RWPE2 (cell line): ENCODE results near the gene CAPSL.
A peak's percentile ranks its signal among the peaks of the same experiment; 100 is the strongest.
"Not testable (repeated sequence)": the region's sequence is repeated elsewhere in the genome, so short reads cannot be mapped to it uniquely, and the experiment has no call there.

ENCODE experiments used
- ATAC-seq: fragments of 200-7000 bp; cut with Tn5 transposase; 3 replicates; pipeline ENCODE4 v1.9.1; 2021; ENCODE audit warnings: low read depth
- DNase-seq: peaks from one replicate; pipeline ENCODE4 v3.0.0-alpha.2; 2020; ENCODE audit warnings: low spot score
- H3K27ac ChIP-seq: fragments of 450-650 bp; 2 replicates; pipeline ENCODE4 v1.5.1; 2017; ENCODE audit warnings: mild to moderate bottlenecking; ENCODE audit not compliant: poor library complexity, severe bottlenecking
- H3K27me3 ChIP-seq: fragments of 250-450 bp; sonication (Bioruptor Pico); 2 replicates; pipeline ENCODE4 v1.5.1; 2021; ENCODE audit warnings: mild to moderate bottlenecking, moderate library complexity; ENCODE audit not compliant: insufficient read depth, poor library complexity, severe bottlenecking
- H3K36me3 ChIP-seq: fragments of 250-450 bp; sonication (Bioruptor Pico); 2 replicates; pipeline ENCODE4 v1.5.1; 2020; ENCODE audit warnings: low read depth, mild to moderate bottlenecking, moderate library complexity
- H3K4me1 ChIP-seq: fragments of 250-450 bp; sonication (Bioruptor Pico); 2 replicates; pipeline ENCODE4 v1.5.1; 2021; ENCODE audit warnings: mild to moderate bottlenecking, moderate library complexity; ENCODE audit not compliant: insufficient read depth, poor library complexity, severe bottlenecking
- H3K4me3 ChIP-seq: fragments of 250-450 bp; sonication (Bioruptor Pico); 2 replicates; pipeline ENCODE4 v1.5.1; 2021; ENCODE audit warnings: mild to moderate bottlenecking, moderate library complexity; ENCODE audit not compliant: severe bottlenecking
- H3K9me3 ChIP-seq: fragments of 250-450 bp; sonication (Bioruptor Pico); 2 replicates; pipeline ENCODE4 v1.5.1; 2021; ENCODE audit warnings: mild to moderate bottlenecking, moderate library complexity; ENCODE audit not compliant: severe bottlenecking
- CTCF ChIP-seq: fragments of 450-650 bp; IDR thresholded peaks from one replicate; pipeline ENCODE4 v1.5.1; 2017; ENCODE audit warnings: mild to moderate bottlenecking, moderate library complexity; ENCODE audit not compliant: poor library complexity, severe bottlenecking

CAPSL gene

GRCh38 chr5:35938568-35939227 lies at the start of gene CAPSL:
Gene CAPSL (minus strand): TSS chr5:35938622. CDS start chr5:35921120, 17,502 bp downstream.
- Histone ChIP-seq H3K27me3 (peaks cover 13% of the 10 kb centered on the region), H3K27ac (no peak within 1 kb of the TSS), H3K9me3 (no peaks in the 10 kb centered on the region), H3K4me3 (no peak within 1 kb of the TSS), H3K36me3 (no peaks in the 10 kb centered on the region), H3K4me1 (no peaks in the 10 kb centered on the region)
- no peak for TF ChIP-seq CTCF
- DNase-seq: no peak
- peak; percentile 91 for ATAC-seq

- DNase-seq (no peak), ATAC-seq (no peak)
- Histone ChIP-seq H3K9me3 (no peaks in the 10 kb centered on the region), H3K4me1 (peaks cover 3% of the 10 kb centered on the region), H3K4me3 (no peak overlapping the region), H3K27me3 (peaks cover 58% of the 10 kb centered on the region), H3K36me3 (no peaks in the 10 kb centered on the region), H3K27ac (no peak overlapping the region)
- TF ChIP-seq CTCF: no peak
Measured at GRCh38 chr5:35987776-35988175, 49.4 kb upstream of the CAPSL start.

GRCh38 chr5:35979715-35980114 lies 41.3 kb upstream of the CAPSL start:
- no peaks in the 10 kb centered on the region for H3K36me3 ChIP-seq
- H3K9me3 ChIP-seq: peaks cover 6% of the 10 kb centered on the region
- no peaks in the 10 kb centered on the region for H3K27me3 ChIP-seq
- H3K4me1 ChIP-seq: no peaks in the 10 kb centered on the region
- H3K4me3 ChIP-seq: no peak overlapping the region
- H3K27ac ChIP-seq: no peak overlapping the region
- DNase-seq (no peak), ATAC-seq (no peak)
- TF ChIP-seq CTCF: no peak

GRCh38 chr5:35976859-35977258 lies 38.4 kb upstream of the CAPSL start:
- H3K4me1 ChIP-seq, ATAC-seq, H3K9me3 ChIP-seq: not testable (repeated sequence)

GRCh38 chr5:35974570-35974969 lies 36.1 kb upstream of the CAPSL start:
- TF ChIP-seq CTCF: no peak
- H3K27me3 ChIP-seq: peaks cover 3% of the 10 kb centered on the region
- H3K9me3 ChIP-seq: no peaks in the 10 kb centered on the region
- no peaks in the 10 kb centered on the region for H3K4me1 ChIP-seq
- H3K36me3 ChIP-seq: no peaks in the 10 kb centered on the region
- DNase-seq (no peak), ATAC-seq (no peak)
- no peak overlapping the region for H3K4me3 ChIP-seq
- H3K27ac ChIP-seq: no peak overlapping the region

More at GRCh38 chr5:35976859-35977258, 38.4 kb upstream of the CAPSL start:
- DNase-seq, H3K4me3 ChIP-seq, H3K36me3 ChIP-seq, H3K27ac ChIP-seq, H3K27me3 ChIP-seq: not testable (repeated sequence)
